ENCODE measurements around the gene PPP2R5E.

The PPP2R5E gene

DNA sequence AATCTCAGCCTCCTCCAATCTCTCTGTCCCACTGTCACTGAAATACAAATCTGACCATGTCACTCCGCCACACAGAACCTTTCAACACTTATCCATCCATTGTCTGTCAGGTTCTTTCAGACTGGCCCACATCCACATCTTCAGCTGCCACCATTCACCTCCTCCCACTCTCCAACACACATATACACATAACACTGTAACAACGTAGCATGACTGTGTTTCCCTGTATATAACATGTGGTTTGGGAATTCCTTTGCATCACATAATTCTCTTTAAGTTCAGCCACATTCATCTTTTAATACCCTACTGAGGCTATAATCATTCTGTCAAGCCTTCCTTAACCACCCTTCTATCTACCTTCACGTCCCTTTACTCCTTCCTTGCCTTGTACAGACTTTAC is 99.2 kb downstream of the PPP2R5E start:
- Histone ChIP-seq H3K9me3 (ENCODE audit: insufficient read depth, low read length) (no peaks in the 10 kb centered on the region), H3K9ac (ENCODE audit: insufficient read length, low read depth) (no peak overlapping the region), H3K27me3 (ENCODE audit: insufficient read depth, insufficient read length) (no peaks in the 10 kb centered on the region), H3K4me1 (ENCODE audit: insufficient read depth, insufficient read length) (no peaks in the 10 kb centered on the region), H3K36me3 (ENCODE audit: insufficient read depth, insufficient read length, low read length) (no peaks in the 10 kb centered on the region), H3K4me3 (ENCODE audit: insufficient read length, low read depth) (no peak overlapping the region)
- no peak for DNase-seq (ENCODE audit: low read depth, low spot score)
- no peak for TF ChIP-seq SUZ12 (IDR thresholded peaks at IDR 0.05; ENCODE audit: extremely low read depth, insufficient read depth, insufficient read length)
- TF ChIP-seq YY1 (IDR thresholded peaks at IDR 0.05; ENCODE audit: insufficient read depth, insufficient read length): no peak
- TF ChIP-seq ZNF274 (IDR thresholded peaks at IDR 0.05; ENCODE audit: low read depth, low read length): no peak

DNA sequence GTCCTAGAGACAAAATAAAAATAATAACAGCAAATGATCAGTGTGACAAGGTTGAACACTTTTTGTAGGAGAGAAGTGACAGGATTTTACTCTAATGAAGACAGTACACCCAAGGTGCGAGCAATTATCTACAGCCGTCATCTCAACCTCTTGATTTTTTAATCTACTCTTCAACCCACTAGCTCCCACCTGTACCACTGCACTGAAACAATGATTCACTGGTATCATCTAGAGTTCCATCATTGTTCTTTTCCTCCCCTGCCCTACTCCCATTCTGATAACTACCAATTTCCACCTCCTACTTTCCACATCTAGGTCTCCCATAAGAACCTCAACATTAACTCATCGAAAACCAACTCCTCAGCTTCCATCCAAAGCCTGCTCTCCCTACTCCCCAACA is 99.8 kb downstream of the PPP2R5E start:
- H3K9ac ChIP-seq (ENCODE audit: insufficient read length, low read depth): no peak overlapping the region
- no peak for DNase-seq (ENCODE audit: low read depth, low spot score)

DNA sequence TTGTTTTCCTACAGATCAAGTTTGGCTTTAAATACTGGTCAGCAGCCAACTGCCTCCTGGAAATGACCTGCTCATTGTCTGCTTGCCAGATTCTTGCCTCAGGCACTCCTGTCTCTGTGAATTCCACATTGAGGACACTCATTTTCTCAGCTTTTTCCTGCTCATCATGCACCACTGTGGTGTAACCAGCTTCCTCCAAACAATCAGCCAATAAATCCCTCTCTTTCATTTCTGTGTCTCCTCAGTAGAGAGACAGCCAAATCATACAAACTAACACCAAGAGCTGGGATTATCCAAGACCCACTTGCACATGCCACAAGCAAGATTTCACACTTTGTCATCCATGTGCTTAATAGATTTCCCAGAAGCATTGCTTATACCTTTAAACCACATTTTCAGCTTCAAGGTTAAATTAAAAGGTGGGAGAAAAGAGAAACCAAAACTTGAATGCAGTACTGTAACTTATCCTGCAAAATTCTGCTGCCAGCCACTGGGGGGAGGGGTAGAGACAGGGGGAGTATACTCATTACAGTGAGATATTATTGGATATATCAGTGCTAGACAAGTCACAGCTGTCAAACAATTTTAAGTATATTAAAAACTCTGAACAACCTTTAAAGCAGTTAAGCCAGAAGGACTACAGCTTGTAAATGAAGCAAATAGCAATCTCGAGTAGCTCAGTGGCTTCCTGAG is 105.0 kb downstream of the PPP2R5E start:
- peak; percentile 2 for DNase-seq (ENCODE audit: low read depth, low spot score)
- no peak overlapping the region for H3K9ac ChIP-seq (ENCODE audit: insufficient read length, low read depth)
- TF ChIP-seq SUZ12 (IDR thresholded peaks at IDR 0.05; ENCODE audit: extremely low read depth, insufficient read depth, insufficient read length) (no peak), ZNF274 (IDR thresholded peaks at IDR 0.05; ENCODE audit: low read depth, low read length) (no peak), YY1 (IDR thresholded peaks at IDR 0.05; ENCODE audit: insufficient read depth, insufficient read length) (no peak)
- no peaks in the 10 kb centered on the region for H3K4me1 ChIP-seq (ENCODE audit: insufficient read depth, insufficient read length)
- no peaks in the 10 kb centered on the region for H3K36me3 ChIP-seq (ENCODE audit: insufficient read depth, insufficient read length, low read length)
- H3K4me3 ChIP-seq (ENCODE audit: insufficient read length, low read depth): no peak overlapping the region
- no peaks in the 10 kb centered on the region for H3K9me3 ChIP-seq (ENCODE audit: insufficient read depth, low read length)
- no peaks in the 10 kb centered on the region for H3K27me3 ChIP-seq (ENCODE audit: insufficient read depth, insufficient read length)

More for the DNA sequence above, 99.8 kb downstream of the PPP2R5E start:
- no peak for TF ChIP-seq ZNF274 (IDR thresholded peaks at IDR 0.05; ENCODE audit: low read depth, low read length)
- no peak for TF ChIP-seq SUZ12 (IDR thresholded peaks at IDR 0.05; ENCODE audit: extremely low read depth, insufficient read depth, insufficient read length)
- TF ChIP-seq YY1 (IDR thresholded peaks at IDR 0.05; ENCODE audit: insufficient read depth, insufficient read length): no peak
- Histone ChIP-seq H3K9me3 (ENCODE audit: insufficient read depth, low read length) (no peaks in the 10 kb centered on the region), H3K36me3 (ENCODE audit: insufficient read depth, insufficient read length, low read length) (no peaks in the 10 kb centered on the region), H3K4me3 (ENCODE audit: insufficient read length, low read depth) (no peak overlapping the region), H3K4me1 (ENCODE audit: insufficient read depth, insufficient read length) (no peaks in the 10 kb centered on the region), H3K27me3 (ENCODE audit: insufficient read depth, insufficient read length) (no peaks in the 10 kb centered on the region)

DNA sequence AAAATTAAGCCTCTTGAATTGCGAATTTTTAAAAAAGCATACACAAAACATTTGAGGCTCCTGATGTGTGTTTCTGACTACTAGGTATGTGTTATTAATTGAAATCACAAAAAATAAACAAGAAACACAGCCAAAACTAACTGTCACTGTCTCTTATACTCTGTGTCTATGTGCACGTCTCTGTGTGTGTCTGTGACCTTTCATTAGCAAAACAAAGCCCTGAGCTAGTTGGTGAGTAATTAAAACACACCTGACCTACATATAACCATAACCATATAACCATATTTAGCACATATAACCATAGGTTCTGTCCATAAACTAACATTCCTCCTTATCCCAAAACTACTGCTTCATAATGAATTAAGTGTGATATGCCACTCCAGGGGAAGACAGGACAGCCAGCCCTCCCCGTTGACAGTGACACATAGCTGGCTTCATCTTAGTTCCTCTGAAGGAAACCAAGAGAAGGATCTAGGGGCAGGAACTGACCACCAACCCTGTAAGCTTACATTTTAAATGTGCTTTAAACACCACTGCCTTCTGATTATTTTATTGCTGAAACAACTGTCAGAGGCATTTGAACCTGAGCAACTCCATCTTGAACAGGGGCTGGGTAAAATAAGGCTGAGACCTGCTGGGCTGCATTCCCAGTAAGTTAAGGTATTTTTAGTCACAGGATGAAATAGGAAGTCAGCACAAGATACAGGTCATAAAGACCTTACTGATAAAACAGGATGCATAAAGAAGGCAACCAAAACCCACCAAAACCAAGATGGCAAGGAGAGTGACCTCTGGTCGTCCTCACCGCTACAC is 106.7 kb downstream of the PPP2R5E start:
- no peaks in the 10 kb centered on the region for H3K9me3 ChIP-seq (ENCODE audit: insufficient read depth, low read length)
- DNase-seq (ENCODE audit: low read depth, low spot score): no peak
- no peak overlapping the region for H3K9ac ChIP-seq (ENCODE audit: insufficient read length, low read depth)
- H3K4me3 ChIP-seq (ENCODE audit: insufficient read length, low read depth): no peak overlapping the region
- H3K4me1 ChIP-seq (ENCODE audit: insufficient read depth, insufficient read length): no peaks in the 10 kb centered on the region
- TF ChIP-seq YY1 (IDR thresholded peaks at IDR 0.05; ENCODE audit: insufficient read depth, insufficient read length) (no peak), ZNF274 (IDR thresholded peaks at IDR 0.05; ENCODE audit: low read depth, low read length) (no peak), SUZ12 (IDR thresholded peaks at IDR 0.05; ENCODE audit: extremely low read depth, insufficient read depth, insufficient read length) (no peak)
- no peaks in the 10 kb centered on the region for H3K27me3 ChIP-seq (ENCODE audit: insufficient read depth, insufficient read length)
- H3K36me3 ChIP-seq (ENCODE audit: insufficient read depth, insufficient read length, low read length): no peaks in the 10 kb centered on the region

DNA sequence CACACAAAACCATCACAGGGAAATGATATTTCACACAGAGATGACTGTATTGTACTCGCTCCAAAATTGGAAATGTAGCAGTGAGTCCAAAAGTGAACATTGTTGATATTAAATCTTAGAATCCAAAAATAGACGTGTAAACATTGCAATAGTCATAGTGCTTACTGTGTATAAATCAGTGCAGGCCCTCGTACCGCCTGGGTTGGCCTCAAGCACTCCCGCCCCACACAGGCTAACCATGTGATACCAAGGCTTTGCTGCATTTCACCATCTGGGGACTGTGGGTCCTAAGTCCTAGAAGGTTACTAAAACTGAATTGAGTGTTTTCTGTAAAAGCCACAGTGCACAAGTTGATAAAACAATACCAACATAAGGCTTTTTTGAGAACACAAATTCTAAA is 107.3 kb downstream of the PPP2R5E start:
- TF ChIP-seq ZNF274 (IDR thresholded peaks at IDR 0.05; ENCODE audit: low read depth, low read length) (no peak), YY1 (IDR thresholded peaks at IDR 0.05; ENCODE audit: insufficient read depth, insufficient read length) (no peak), SUZ12 (IDR thresholded peaks at IDR 0.05; ENCODE audit: extremely low read depth, insufficient read depth, insufficient read length) (no peak)
- DNase-seq (ENCODE audit: low read depth, low spot score): no peak
- H3K9me3 ChIP-seq (ENCODE audit: insufficient read depth, low read length): no peaks in the 10 kb centered on the region
- no peaks in the 10 kb centered on the region for H3K4me1 ChIP-seq (ENCODE audit: insufficient read depth, insufficient read length)
- H3K27me3 ChIP-seq (ENCODE audit: insufficient read depth, insufficient read length): no peaks in the 10 kb centered on the region
- no peaks in the 10 kb centered on the region for H3K36me3 ChIP-seq (ENCODE audit: insufficient read depth, insufficient read length, low read length)
- no peak overlapping the region for H3K9ac ChIP-seq (ENCODE audit: insufficient read length, low read depth)
- no peak overlapping the region for H3K4me3 ChIP-seq (ENCODE audit: insufficient read length, low read depth)

DNA sequence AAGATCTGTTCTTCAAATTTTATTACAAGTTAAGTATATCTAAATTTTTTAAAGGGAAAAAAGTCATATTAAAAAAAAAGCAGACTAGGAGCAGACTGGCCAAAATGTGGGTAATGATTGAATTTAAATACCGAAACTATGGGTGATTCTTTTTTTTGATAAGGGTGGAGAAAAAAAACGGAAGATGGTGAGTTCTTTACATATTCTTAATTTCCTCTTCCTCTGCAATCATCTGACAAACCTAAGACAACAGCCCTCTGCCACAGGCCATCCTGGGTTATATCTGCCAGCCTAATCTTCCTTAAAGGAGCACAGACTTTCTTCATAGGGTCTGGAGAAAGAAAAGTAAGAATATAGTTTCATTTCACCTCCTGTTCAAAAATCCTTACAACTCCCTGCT is 108.0 kb downstream of the PPP2R5E start:
- Histone ChIP-seq H3K9me3 (ENCODE audit: insufficient read depth, low read length) (no peaks in the 10 kb centered on the region), H3K4me1 (ENCODE audit: insufficient read depth, insufficient read length) (no peaks in the 10 kb centered on the region), H3K36me3 (ENCODE audit: insufficient read depth, insufficient read length, low read length) (no peaks in the 10 kb centered on the region), H3K9ac (ENCODE audit: insufficient read length, low read depth) (no peak overlapping the region), H3K4me3 (ENCODE audit: insufficient read length, low read depth) (no peak overlapping the region), H3K27me3 (ENCODE audit: insufficient read depth, insufficient read length) (no peaks in the 10 kb centered on the region)
- no peak for DNase-seq (ENCODE audit: low read depth, low spot score)
- no peak for TF ChIP-seq SUZ12 (IDR thresholded peaks at IDR 0.05; ENCODE audit: extremely low read depth, insufficient read depth, insufficient read length)
- no peak for TF ChIP-seq YY1 (IDR thresholded peaks at IDR 0.05; ENCODE audit: insufficient read depth, insufficient read length)
- TF ChIP-seq ZNF274 (IDR thresholded peaks at IDR 0.05; ENCODE audit: low read depth, low read length): no peak

DNA sequence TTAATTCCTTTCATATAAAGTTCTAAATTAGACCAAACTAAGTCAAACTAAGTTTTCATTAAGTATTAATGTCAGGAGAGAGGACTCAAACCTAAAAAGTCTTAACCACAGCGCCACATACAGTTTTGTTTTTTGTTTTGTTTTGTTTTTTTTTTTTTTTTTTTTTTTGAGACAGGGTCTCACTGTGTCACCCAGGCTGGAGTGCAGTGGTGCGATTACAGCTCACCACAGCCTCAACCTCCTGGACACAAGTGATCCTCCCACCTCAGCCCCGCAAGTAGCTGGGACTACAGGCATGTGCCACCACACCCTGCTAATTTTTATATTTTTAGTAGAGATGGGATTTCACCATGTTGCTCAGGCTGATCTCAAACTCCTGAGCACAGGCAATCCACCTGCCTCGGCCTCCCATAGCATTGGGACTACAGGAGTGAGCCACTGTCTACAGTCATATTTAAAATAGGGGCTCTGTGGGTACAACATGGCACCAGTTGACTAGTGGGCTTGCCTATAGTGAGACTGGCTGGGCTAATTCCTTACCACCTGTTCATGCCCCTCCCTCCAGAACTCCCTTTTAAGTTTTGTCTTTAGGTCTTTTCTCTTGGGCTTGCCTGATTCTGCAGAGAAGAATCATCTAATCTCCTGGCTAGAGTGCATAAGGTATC is 110.2 kb downstream of the PPP2R5E start:
- Histone ChIP-seq H3K27me3 (ENCODE audit: insufficient read depth, insufficient read length) (no peaks in the 10 kb centered on the region), H3K36me3 (ENCODE audit: insufficient read depth, insufficient read length, low read length) (no peaks in the 10 kb centered on the region), H3K9ac (ENCODE audit: insufficient read length, low read depth) (no peak overlapping the region), H3K4me3 (ENCODE audit: insufficient read length, low read depth) (no peak overlapping the region), H3K4me1 (ENCODE audit: insufficient read depth, insufficient read length) (no peaks in the 10 kb centered on the region), H3K9me3 (ENCODE audit: insufficient read depth, low read length) (no peaks in the 10 kb centered on the region)
- no peak for DNase-seq (ENCODE audit: low read depth, low spot score)
- TF ChIP-seq SUZ12 (IDR thresholded peaks at IDR 0.05; ENCODE audit: extremely low read depth, insufficient read depth, insufficient read length) (no peak), YY1 (IDR thresholded peaks at IDR 0.05; ENCODE audit: insufficient read depth, insufficient read length) (no peak), ZNF274 (IDR thresholded peaks at IDR 0.05; ENCODE audit: low read depth, low read length) (no peak)
